HepG2 (cell line): ENCODE results near the gene ANKRD44. TPM values are rescaled to one million over a fixed set of nuclear protein-coding genes. Genes with fewer than 3 reads are reported as not detected.

Source experiments
- ATAC-seq: fragments of 200-7000 bp; cut with Tn5 transposase; 3 replicates; pipeline ENCODE4 v1.9.1; 2020; ENCODE audit warnings: mild to moderate bottlenecking, moderate library complexity
- BruUV-seq: library from RNA; stranded (reverse); fragments of 400-500 nt; replicated peaks from 2 replicates; lab custom pipeline; 2021; lab: Mats Ljungman, UMichigan
- CTCF ChIA-PET: fragments of 300-600 bp; formaldehyde crosslinking; extraction: SDS; loops from one replicate; lab custom pipeline; 2021; ENCODE audit warnings: low total read pairs, inconsistent platforms, low intra/inter-chr PET ratio; lab: Yijun Ruan, JAX
- POLR2A ChIA-PET: fragments of 350-600 bp; sonication (Branson Sonifier 250); formaldehyde crosslinking; loops from one replicate; lab custom pipeline; 2020; ENCODE audit warnings: antibody characterized with exemption, inconsistent platforms; lab: Yijun Ruan, JAX
- DNase-seq: peaks from one replicate; pipeline ENCODE4 v3.0.0-alpha.2; 2015; ENCODE audit warnings: low spot score
- FAIRE-seq: peaks from 3 replicates; lab custom pipeline; 2011; peaks lifted over from hg19 to GRCh38; lab: Jason Lieb, UNC
- H2AFZ ChIP-seq: one replicate; pipeline ENCODE4 v1.6.1; 2011; ENCODE audit warnings: low read length, inconsistent platforms
- H3K27ac ChIP-seq: fragments of 300-600 bp; 3 replicates; pipeline ENCODE4 v1.8.0; 2011; ENCODE audit warnings: mixed run types, mild to moderate bottlenecking, mixed read lengths, low read length, inconsistent platforms; ENCODE audit not compliant: insufficient read depth; ENCODE audit errors: extremely low read length
- H3K27me3 ChIP-seq, 2 experiments: fragments of 200-600 bp in 1 of 2; 2 replicates in 1 of 2; 3 replicates in 1 of 2; pipeline versions ENCODE4 v1.6.0 to v1.8.0; 2011; ENCODE audit warnings: low read length in 2 of 2, mild to moderate bottlenecking in 2 of 2, moderate library complexity in 2 of 2, inconsistent platforms in 1 of 2; ENCODE audit not compliant: insufficient read depth in 2 of 2, control insufficient read depth in 1 of 2
- H3K36me3 ChIP-seq, 2 experiments: fragments of 200-600 bp in 1 of 2; replicated peaks in 1 of 2; 2 replicates in 1 of 2; 3 replicates in 1 of 2; pipeline versions ENCODE4 v1.5.1 to v1.8.0; 2011; ENCODE audit warnings: low read length in 2 of 2, inconsistent platforms in 1 of 2; ENCODE audit not compliant: insufficient read depth in 2 of 2, control insufficient read depth in 1 of 2
- H3K4me1 ChIP-seq: 2 replicates; pipeline ENCODE4 v1.5.1; 2012; ENCODE audit warnings: low read length, inconsistent platforms; ENCODE audit not compliant: insufficient read depth
- H3K4me2 ChIP-seq: 2 replicates; pipeline ENCODE4 v1.6.0; 2011; ENCODE audit warnings: low read depth, low read length, inconsistent platforms
- H3K4me3 ChIP-seq, 3 experiments: fragments of 200-600 bp in 1 of 3; sonication (generic), shearing (Covaris generic) in 1 of 3; replicated peaks in 1 of 3; 2 replicates each; pipeline ENCODE4 v1.5.1; 2011 to 2016; ENCODE audit warnings: low read length in 3 of 3, inconsistent platforms in 2 of 3, low read depth in 2 of 3, mild to moderate bottlenecking in 2 of 3, control low read depth in 1 of 3, mixed read lengths in 1 of 3; ENCODE audit not compliant: insufficient read depth in 1 of 3
- H3K79me2 ChIP-seq: one replicate; pipeline ENCODE4 v1.6.1; 2011; ENCODE audit warnings: low read length, inconsistent platforms; ENCODE audit not compliant: insufficient read depth
- H3K9ac ChIP-seq: 2 replicates; pipeline ENCODE4 v1.6.0; 2011; ENCODE audit warnings: mild to moderate bottlenecking, low read depth, low read length, inconsistent platforms; ENCODE audit not compliant: insufficient read depth
- H3K9me3 ChIP-seq: 2 replicates; pipeline ENCODE4 v1.5.1; 2012; ENCODE audit warnings: mild to moderate bottlenecking, low read length
- H4K20me1 ChIP-seq: 2 replicates; pipeline ENCODE4 v1.6.0; 2011; ENCODE audit warnings: inconsistent platforms, mild to moderate bottlenecking, low read length, moderate library complexity; ENCODE audit not compliant: insufficient read depth
- FLYWCH1 ChIP-seq: sonication (generic); formaldehyde crosslinking; IDR thresholded peaks from 2 replicates; pipeline ENCODE4 v1.8.1; 2023; ENCODE audit warnings: mild to moderate bottlenecking, missing genetic modification reagents
- HNRNPLL ChIP-seq: fragments of 200-400 bp; formaldehyde crosslinking; IDR thresholded peaks from 2 replicates; pipeline ENCODE4 v1.6.1; 2017; ENCODE audit warnings: mild to moderate bottlenecking, low read depth, low read length; ENCODE audit not compliant: poor library complexity, severe bottlenecking
- HOXD1 ChIP-seq: sonication (generic); formaldehyde crosslinking; IDR thresholded peaks from 2 replicates; pipeline ENCODE4 v1.5.0; 2020; ENCODE audit warnings: missing genetic modification reagents
- KDM6A ChIP-seq: IDR thresholded peaks from 2 replicates; pipeline ENCODE4 v1.6.1; 2016; ENCODE audit warnings: low read depth
- MED1 ChIP-seq: sonication (generic); formaldehyde crosslinking; IDR thresholded peaks from 2 replicates; pipeline ENCODE4 v1.4.0; 2020; ENCODE audit warnings: missing genetic modification reagents
- NFE2L2 ChIP-seq: fragments of 150-350 bp; IDR thresholded peaks from 2 replicates; pipeline ENCODE4 v1.6.1; 2014; ENCODE audit warnings: low read length
- RBFOX2 ChIP-seq: fragments of 200-400 bp; formaldehyde crosslinking; IDR thresholded peaks from 2 replicates; pipeline ENCODE4 v1.6.1; 2017; ENCODE audit warnings: low read depth, mild to moderate bottlenecking, low read length
- RFXAP ChIP-seq: sonication (generic); formaldehyde crosslinking; IDR thresholded peaks from 2 replicates; pipeline ENCODE4 v1.4.0; 2020; ENCODE audit warnings: missing genetic modification reagents, borderline replicate concordance
- ZNF3 ChIP-seq: IDR thresholded peaks from 2 replicates; pipeline ENCODE4 v1.7.0; 2017; ENCODE audit warnings: inconsistent platforms
- ZNF317 ChIP-seq: sonication (generic); formaldehyde crosslinking; IDR thresholded peaks from 2 replicates; pipeline ENCODE4 v1.5.0; 2020; ENCODE audit warnings: mild to moderate bottlenecking, missing genetic modification reagents
- ZNF546 ChIP-seq: sonication (generic); formaldehyde crosslinking; conservative IDR thresholded peaks from 2 replicates; pipeline ENCODE4 v1.8.1; 2023; ENCODE audit warnings: mild to moderate bottlenecking, missing genetic modification reagents
- WGBS: methylation state at CpG from one replicate; pipeline ENCODE4 v1.1.6; 2017; ENCODE audit warnings: low lambda C conversion rate; 5-methylcytosine and 5-hydroxymethylcytosine counted together
- in situ Hi-C: cut with HindIII; loops from 2 replicates; pipeline ENCODE4 v1.10.0; 2017; ENCODE audit warnings: low pct_unique_long_range_greater_than_20kb; ENCODE audit not compliant: extremely low pct_ligation_motif_present
- intact Hi-C: fragments of 100-400 bp; cut with micrococcal nuclease; formaldehyde crosslinking; loops from one replicate; pipeline ENCODE4 v1.10.0; 2022; ENCODE audit not compliant: unreplicated experiment
- polyA plus RNA-seq, 8 experiments: library from polyadenylated mRNA; depleted of rRNA in 3 of 8; stranded (reverse) in 7 of 8; unstranded in 1 of 8; fragments of >200 nt; fragmentation: Illumina TruSeq in 4 of 8; extraction: Trizol in 4 of 8; gene quantifications; 2 replicates each; pipeline versions ENCODE4 v1.2.1 to v1.2.3, GENCODE V29; 2011 to 2016; ENCODE audit warnings: low read depth in 4 of 8, missing spikeins in 1 of 8, mixed read lengths in 1 of 8; ENCODE audit not compliant: insufficient read depth in 1 of 8
- total RNA-seq, 5 experiments: library from RNA; depleted of rRNA; stranded (reverse); fragments of >200 nt; fragmentation: Illumina TruSeq; extraction: Trizol; gene quantifications; 2 replicates each; pipeline ENCODE4 v1.2.3, GENCODE V29; 2016; ENCODE audit warnings: low read depth in 1 of 5
- TF ChIP-seq, protein P1 (sequence below): sonication (generic); formaldehyde crosslinking; IDR thresholded peaks from 2 replicates; pipeline ENCODE4 v1.8.0; 2022; ENCODE audit warnings: mild to moderate bottlenecking, missing genetic modification reagents; ENCODE audit not compliant: insufficient replicate concordance

ANKRD44 gene
- total and polyA plus RNA-seq, 2 of the 13 experiments (the other 11 are each of a cell fraction or from before 2014, with no cell fraction given), result 0.04 to 0.11 TPM

DNA sequence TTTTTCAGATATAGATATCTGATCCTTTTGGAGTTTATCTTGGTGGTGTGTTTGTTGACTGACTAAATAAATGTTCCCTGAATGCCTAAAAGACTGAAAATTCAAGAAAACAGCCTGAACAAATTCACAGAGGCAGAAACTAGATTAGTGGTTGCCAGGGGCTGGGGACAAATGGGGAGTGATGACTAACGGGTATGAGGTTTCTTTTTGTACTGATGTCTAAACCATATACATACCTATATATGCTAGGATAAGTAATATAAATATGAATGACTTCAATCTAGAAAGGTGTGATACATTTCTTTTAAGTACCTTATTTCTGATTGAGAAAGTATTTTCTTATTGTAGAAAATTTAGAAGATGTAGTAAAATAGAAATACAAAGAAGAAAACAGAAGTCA is 207.2 kb downstream of the ANKRD44 start:
- Histone ChIP-seq H3K9me3 (no peaks in the 10 kb centered on the region), H3K27ac (no peak overlapping the region), H3K27me3 (0 out of 5 replicates have a peak, but pooled peaks cover 0 to 6% of the 10 kb centered on the region in 2 experiments), H3K4me2 (no peak overlapping the region), H3K4me3 (no peak overlapping the region), H3K79me2 (no peaks in the 10 kb centered on the region), H3K4me1 (peaks cover 8% of the 10 kb centered on the region)
- intact Hi-C loops, result no loop called here
- no peak for FAIRE-seq
- DNase-seq, result no peak
- WGBS, result 40% methylated on average over 1 of the region's 1 CpG
- CTCF ChIA-PET, result no interaction called here
- TF ChIP-seq, protein P1, sequence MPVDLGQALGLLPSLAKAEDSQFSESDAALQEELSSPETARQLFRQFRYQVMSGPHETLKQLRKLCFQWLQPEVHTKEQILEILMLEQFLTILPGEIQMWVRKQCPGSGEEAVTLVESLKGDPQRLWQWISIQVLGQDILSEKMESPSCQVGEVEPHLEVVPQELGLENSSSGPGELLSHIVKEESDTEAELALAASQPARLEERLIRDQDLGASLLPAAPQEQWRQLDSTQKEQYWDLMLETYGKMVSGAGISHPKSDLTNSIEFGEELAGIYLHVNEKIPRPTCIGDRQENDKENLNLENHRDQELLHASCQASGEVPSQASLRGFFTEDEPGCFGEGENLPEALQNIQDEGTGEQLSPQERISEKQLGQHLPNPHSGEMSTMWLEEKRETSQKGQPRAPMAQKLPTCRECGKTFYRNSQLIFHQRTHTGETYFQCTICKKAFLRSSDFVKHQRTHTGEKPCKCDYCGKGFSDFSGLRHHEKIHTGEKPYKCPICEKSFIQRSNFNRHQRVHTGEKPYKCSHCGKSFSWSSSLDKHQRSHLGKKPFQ (CRISPR knock-in tag), result no peak
- TF ChIP-seq FLYWCH1 (CRISPR knock-in tag), result no peak
- TF ChIP-seq MED1 (CRISPR knock-in tag), result no peak
- TF ChIP-seq HOXD1 (CRISPR knock-in tag), result no peak
- no peak for TF ChIP-seq ZNF546
- TF ChIP-seq, all 625 proteins: peak for 0
- no peak overlapping the region for H3K9ac ChIP-seq
- no TSS peak for BruUV-seq
- H3K36me3 ChIP-seq, result no peaks in the 10 kb centered on the region
- no peaks in the 10 kb centered on the region for H4K20me1 ChIP-seq
- POLR2A ChIA-PET, result no interaction called here
- ATAC-seq, result no peak
- in situ Hi-C loops, result no loop called here
- no peak overlapping the region for H2AFZ ChIP-seq

DNA sequence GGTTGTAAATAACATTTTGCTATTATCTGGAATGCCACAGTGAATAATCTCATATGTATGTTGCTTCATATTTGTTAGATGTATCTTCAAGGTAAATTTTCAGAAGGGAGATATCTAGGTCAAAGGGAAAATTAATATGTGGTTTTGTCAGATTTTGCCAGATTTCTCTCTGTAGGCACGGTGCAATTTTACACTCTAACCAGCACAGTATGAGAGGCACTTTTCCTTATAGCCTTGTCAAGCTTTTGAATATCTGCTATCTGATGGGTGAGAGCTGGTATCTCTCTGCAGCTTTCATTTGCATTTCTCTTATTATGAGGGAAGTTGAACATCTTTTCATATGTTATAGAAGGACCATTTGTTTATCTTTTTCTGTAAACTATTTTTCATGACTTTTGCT is 208.3 kb downstream of the ANKRD44 start:
- H3K36me3 ChIP-seq, result no peaks in the 10 kb centered on the region
- H2AFZ ChIP-seq, result no peak overlapping the region
- ChIA-PET CTCF (no interaction called here), POLR2A (no interaction called here)
- H3K4me1 ChIP-seq, result peaks cover 2% of the 10 kb centered on the region
- FAIRE-seq, result no peak
- peaks cover 0 to 6% of the 10 kb centered on the region in 2 experiments; a peak in 1 of 5 replicates for H3K27me3 ChIP-seq
- H3K9me3 ChIP-seq, result no peaks in the 10 kb centered on the region
- H3K79me2 ChIP-seq, result no peaks in the 10 kb centered on the region
- no peak for DNase-seq
- H3K9ac ChIP-seq, result no peak overlapping the region
- no TSS peak for BruUV-seq
- 7% methylated on average over 1 of the region's 1 CpG for WGBS
- intact Hi-C loops, result no loop called here
- no peak overlapping the region for H3K27ac ChIP-seq
- in situ Hi-C loops, result no loop called here
- H4K20me1 ChIP-seq, result no peaks in the 10 kb centered on the region
- ATAC-seq, result no peak
- no peak overlapping the region for H3K4me3 ChIP-seq
- H3K4me2 ChIP-seq, result no peak overlapping the region
- TF ChIP-seq HNRNPLL (no peak), NFE2L2 (no peak), ZNF3 (CRISPR knock-in tag) (no peak), RFXAP (no peak), KDM6A (CRISPR knock-in tag) (no peak), RBFOX2 (no peak), ZNF317 (no peak)
